ENCODE measurements around the gene PARP15.

DNA sequence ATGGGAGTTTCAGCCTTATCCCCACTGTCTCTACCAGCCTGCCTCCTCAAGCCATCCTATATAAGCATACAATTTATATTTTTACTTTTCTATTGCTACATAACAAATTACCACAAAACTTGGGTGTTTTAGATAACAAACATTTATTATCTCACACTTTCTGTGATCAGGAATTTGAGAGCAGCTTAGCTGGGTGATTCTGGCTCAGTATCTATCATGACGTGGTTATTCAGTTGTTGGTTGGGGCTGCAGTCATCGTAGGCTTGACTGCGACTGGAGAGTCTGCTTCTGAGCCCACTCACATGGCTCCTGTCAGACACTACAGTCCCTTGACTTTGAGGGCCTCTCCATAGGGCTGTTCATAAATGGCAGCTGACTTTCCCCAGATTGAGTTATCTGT, 20.7 kb downstream of the PARP15 start:
- TF ChIP-seq SP1 (CRISPR knock-in tag; conservative IDR thresholded peaks at IDR 0.05): no peak
- TF ChIP-seq, protein P1, sequence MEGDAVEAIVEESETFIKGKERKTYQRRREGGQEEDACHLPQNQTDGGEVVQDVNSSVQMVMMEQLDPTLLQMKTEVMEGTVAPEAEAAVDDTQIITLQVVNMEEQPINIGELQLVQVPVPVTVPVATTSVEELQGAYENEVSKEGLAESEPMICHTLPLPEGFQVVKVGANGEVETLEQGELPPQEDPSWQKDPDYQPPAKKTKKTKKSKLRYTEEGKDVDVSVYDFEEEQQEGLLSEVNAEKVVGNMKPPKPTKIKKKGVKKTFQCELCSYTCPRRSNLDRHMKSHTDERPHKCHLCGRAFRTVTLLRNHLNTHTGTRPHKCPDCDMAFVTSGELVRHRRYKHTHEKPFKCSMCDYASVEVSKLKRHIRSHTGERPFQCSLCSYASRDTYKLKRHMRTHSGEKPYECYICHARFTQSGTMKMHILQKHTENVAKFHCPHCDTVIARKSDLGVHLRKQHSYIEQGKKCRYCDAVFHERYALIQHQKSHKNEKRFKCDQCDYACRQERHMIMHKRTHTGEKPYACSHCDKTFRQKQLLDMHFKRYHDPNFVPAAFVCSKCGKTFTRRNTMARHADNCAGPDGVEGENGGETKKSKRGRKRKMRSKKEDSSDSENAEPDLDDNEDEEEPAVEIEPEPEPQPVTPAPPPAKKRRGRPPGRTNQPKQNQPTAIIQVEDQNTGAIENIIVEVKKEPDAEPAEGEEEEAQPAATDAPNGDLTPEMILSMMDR (IDR thresholded peaks at IDR 0.05): no peak

Measured in WTC11 (cell line).